ENCODE measurements around the gene TESK2.

Gene TESK2

DNA sequence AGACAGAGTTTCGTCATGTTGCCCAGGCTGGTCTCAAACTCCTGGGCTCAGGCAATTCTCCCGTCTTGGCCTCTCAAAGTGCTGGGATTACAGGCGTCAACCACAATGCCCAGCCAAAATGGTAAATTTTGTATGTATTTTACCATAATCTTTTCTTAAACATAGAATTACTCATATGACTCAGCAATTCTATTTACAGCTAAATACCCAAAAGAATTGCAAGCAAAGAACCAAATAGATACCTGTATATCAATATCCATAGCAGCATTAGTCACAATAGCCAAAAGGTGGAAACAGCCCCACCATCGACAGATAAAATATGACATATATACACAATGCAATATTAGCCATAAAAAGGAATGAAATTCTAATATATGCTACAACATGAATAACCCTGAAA lies 36.5 kb downstream of the TESK2 start:
- TF ChIP-seq, protein P1, sequence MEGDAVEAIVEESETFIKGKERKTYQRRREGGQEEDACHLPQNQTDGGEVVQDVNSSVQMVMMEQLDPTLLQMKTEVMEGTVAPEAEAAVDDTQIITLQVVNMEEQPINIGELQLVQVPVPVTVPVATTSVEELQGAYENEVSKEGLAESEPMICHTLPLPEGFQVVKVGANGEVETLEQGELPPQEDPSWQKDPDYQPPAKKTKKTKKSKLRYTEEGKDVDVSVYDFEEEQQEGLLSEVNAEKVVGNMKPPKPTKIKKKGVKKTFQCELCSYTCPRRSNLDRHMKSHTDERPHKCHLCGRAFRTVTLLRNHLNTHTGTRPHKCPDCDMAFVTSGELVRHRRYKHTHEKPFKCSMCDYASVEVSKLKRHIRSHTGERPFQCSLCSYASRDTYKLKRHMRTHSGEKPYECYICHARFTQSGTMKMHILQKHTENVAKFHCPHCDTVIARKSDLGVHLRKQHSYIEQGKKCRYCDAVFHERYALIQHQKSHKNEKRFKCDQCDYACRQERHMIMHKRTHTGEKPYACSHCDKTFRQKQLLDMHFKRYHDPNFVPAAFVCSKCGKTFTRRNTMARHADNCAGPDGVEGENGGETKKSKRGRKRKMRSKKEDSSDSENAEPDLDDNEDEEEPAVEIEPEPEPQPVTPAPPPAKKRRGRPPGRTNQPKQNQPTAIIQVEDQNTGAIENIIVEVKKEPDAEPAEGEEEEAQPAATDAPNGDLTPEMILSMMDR (IDR thresholded peaks at IDR 0.05) = no peak

DNA sequence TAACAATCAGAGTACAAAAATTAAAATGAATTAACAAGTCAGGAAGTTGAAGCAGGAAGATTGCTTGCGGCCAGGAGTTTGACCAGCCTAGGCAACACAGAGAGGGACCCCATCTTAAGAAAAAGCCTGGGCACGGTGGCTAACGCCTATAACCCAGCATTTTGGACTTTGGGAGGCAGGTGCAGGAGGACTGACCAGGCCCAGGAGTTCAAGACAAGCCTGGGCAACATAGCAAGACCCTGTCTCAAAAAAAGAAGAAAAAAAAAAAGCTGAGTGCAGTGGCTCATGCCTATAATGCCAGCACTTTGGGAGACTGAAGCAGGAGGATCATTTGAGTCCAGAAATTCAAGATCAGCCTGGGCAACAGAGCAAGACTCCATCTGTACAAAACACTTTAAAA lies 38.5 kb downstream of the TESK2 start:
- TF ChIP-seq, protein P1 (IDR thresholded peaks at IDR 0.05) = no peak

DNA sequence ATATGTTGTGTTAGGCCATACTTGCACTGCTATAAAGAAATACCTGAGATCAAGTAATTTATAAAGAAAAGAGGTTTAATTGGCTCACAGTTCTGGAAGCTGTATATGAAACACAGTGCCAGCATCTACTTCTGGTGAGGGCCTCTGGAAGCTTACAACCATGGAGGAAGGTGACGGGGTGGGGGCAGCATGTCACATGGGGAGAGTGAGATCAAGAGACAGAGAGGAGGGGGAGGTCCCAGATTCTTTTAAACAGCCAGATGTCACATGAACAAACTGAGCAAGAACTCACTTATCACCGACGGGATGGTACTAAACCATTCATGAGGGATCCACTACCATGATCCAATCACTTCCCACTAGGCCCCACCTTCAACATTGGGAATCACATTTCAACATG lies 42.6 kb downstream of the TESK2 start:
- TF ChIP-seq, protein P1 (IDR thresholded peaks at IDR 0.05) = no peak

DNA sequence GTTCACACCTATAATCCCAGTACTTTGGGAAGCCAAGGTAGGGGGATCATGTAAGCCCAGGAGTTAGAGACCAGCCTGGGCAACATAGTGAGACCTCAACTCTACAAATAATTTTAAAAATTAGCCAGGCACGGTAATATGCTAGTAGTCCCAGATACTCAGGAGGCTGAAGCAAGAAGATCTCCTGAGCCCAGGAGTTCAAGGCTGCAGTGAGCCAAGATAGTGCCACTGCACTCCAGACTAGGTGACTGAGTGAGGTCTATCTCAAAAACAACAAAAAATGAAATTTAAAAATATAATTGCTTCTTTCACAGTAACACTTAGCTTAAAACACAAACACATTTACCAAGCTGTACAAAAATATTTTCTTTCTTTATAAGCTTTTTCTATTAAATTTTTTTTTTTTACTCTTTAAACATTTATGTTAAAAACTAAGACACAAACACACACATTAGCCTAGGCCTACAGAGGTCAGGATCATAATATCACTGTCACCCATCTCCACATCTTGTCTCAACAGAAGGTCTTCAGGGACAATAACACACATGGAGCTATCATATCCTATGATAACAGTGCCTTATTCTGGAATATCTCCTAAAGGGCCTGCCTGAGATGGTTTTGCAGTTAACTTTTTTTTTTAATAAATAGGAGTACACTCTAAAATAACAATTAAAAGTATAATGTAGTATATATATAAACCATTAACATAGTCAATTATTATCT lies 43.9 kb downstream of the TESK2 start:
- TF ChIP-seq, protein P1 (IDR thresholded peaks at IDR 0.05) = no peak

DNA sequence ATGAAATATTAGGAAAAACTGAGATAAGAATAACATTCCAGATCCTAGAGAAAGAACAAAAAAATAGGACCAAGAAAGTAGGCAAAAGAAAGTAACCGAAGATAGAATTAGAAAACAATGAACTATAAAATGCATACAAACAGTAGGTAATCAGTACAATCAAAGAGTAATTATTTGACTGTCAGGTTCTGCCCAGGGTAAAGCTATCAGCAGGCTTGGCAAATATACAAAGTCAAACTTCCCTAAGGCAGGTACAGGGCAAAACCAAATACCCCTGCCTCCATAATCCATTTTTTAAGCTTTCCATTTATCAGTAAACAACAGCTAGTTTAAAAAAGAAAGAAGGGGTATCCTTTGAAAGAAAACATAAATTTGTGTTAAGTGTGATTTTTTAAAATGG lies 44.4 kb downstream of the TESK2 start:
- TF ChIP-seq, protein P1 (IDR thresholded peaks at IDR 0.05) = no peak

DNA sequence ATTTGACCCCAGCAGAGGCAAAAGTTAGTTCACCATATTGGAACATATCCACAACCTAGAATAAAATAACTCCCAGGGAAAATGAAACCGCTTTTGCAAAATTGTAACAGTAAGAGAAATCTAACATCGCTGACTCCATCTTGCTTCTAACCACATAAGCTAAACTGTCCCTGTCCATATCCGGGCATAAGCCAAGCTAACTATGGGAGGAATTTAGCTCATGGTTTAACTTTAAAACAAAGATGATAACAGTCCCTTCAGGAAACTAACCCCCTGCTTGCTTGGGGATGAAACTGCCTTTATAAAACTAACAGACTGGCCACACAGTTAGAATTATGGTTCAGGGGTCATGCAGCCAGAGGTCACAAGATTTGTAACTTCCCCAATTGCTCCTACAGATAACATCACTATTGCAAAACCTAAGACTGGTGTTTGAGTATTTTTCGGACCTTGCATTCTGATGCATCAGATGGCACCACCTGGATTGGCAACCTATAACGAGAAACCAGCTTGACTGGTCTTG lies 46.3 kb downstream of the TESK2 start:
- TF ChIP-seq, protein P1 (IDR thresholded peaks at IDR 0.05) = no peak

DNA sequence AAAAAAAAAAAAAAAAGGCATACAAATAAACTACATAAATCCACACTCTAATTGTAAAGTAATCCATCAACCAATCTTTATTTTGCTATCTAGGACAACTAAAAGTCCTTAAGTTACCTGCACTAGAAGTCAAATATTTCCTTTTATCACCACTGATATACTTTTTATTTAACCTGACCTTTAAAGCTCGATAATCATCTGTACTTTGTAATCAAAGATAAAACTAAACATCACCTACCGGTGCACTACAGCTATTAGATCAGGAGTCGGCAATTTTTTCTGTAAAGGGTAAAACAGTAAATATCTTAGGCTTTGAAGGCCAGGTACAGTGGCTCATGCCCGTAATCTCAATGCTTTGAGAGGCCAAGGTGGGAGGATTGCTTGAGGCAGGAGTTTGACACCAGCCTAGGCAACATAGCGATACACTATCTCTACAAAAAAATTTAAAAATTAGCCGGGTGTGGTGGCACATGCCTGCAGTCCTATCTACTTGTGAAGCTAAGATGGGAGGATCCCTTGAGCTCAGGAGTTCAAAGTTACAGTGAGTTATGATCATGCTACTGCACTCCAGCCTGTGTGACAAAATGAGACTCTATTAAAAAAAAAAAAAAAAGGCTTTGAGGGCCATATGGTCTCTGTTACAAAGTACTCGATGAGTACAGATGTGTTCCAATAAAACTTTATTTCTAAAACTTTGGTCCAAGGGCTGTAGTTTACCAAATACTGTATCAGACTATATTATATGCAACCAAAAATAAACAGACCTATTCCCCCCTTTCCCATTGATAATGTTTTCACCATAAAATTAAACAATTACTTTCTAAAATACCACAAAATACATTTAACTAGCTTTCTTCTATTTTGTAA lies 47.1 kb downstream of the TESK2 start:
- TF ChIP-seq, protein P1 (IDR thresholded peaks at IDR 0.05) = no peak
